PC-9 (cell line): ENCODE data around the gene MMAB.

Experiments used
- EZH2 ChIP-seq: fragments of 200-600 bp; sonication (generic); IDR thresholded peaks from 2 replicates; pipeline ENCODE4 v1.8.0; 2017; ENCODE audit warnings: antibody characterized with exemption, low read depth
- TF ChIP-seq, protein P1 (sequence below): fragments of 200-600 bp; sonication (generic); conservative IDR thresholded peaks from 2 replicates; pipeline ENCODE4 v1.6.1; 2017; ENCODE audit warnings: mixed run types, antibody characterized with exemption, mild to moderate bottlenecking, moderate library complexity

GRCh38 chr12:109523071-109523470 lies 50.2 kb downstream of the MMAB start:
- TF ChIP-seq, protein P1, sequence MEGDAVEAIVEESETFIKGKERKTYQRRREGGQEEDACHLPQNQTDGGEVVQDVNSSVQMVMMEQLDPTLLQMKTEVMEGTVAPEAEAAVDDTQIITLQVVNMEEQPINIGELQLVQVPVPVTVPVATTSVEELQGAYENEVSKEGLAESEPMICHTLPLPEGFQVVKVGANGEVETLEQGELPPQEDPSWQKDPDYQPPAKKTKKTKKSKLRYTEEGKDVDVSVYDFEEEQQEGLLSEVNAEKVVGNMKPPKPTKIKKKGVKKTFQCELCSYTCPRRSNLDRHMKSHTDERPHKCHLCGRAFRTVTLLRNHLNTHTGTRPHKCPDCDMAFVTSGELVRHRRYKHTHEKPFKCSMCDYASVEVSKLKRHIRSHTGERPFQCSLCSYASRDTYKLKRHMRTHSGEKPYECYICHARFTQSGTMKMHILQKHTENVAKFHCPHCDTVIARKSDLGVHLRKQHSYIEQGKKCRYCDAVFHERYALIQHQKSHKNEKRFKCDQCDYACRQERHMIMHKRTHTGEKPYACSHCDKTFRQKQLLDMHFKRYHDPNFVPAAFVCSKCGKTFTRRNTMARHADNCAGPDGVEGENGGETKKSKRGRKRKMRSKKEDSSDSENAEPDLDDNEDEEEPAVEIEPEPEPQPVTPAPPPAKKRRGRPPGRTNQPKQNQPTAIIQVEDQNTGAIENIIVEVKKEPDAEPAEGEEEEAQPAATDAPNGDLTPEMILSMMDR: no peak
- TF ChIP-seq EZH2: no peak
